Raji (cell line): ENCODE results near the gene PDE6B.

ENCODE experiments used
- POLR2A ChIP-seq: IDR thresholded peaks from 2 replicates; pipeline ENCODE4 v1.6.1; 2011; ENCODE audit warnings: low read depth, low read length, control low read depth; ENCODE audit not compliant: insufficient read depth

PDE6B gene

GRCh38 chr4:636628-637159 is 11.3 kb downstream of the PDE6B start:
- no peak for TF ChIP-seq POLR2A

- no peak for TF ChIP-seq POLR2A
Measured at GRCh38 chr4:637536-638280, 12.3 kb downstream of the PDE6B start.

- TF ChIP-seq POLR2A: no peak
Measured at GRCh38 chr4:646460-646859, 21.1 kb downstream of the PDE6B start.

- TF ChIP-seq POLR2A: no peak
Measured at GRCh38 chr4:647481-647880, 22.1 kb downstream of the PDE6B start.

GRCh38 chr4:648579-649292 is 23.4 kb downstream of the PDE6B start:
- TF ChIP-seq POLR2A: no peak

- no peak for TF ChIP-seq POLR2A
Measured at GRCh38 chr4:649293-649625, 23.9 kb downstream of the PDE6B start.

- no peak for TF ChIP-seq POLR2A
Measured at GRCh38 chr4:649751-650310, 24.5 kb downstream of the PDE6B start.

- no peak for TF ChIP-seq POLR2A
Measured at GRCh38 chr4:650461-650860, 25.1 kb downstream of the PDE6B start.

- no peak for TF ChIP-seq POLR2A
Measured at GRCh38 chr4:650951-651883, 25.8 kb downstream of the PDE6B start.

- TF ChIP-seq POLR2A: no peak
Measured at GRCh38 chr4:651884-652642, 26.7 kb downstream of the PDE6B start.

- no peak for TF ChIP-seq POLR2A
Measured at GRCh38 chr4:653080-653821, 27.9 kb downstream of the PDE6B start.

- TF ChIP-seq POLR2A: no peak
Measured at GRCh38 chr4:653831-654502, 28.6 kb downstream of the PDE6B start.

- TF ChIP-seq POLR2A: no peak
Measured at GRCh38 chr4:654503-654845, 29.1 kb downstream of the PDE6B start.
